ENCODE results near the gene HRC. TPM values are rescaled to one million over a fixed set of nuclear protein-coding genes. Genes with fewer than 3 reads are reported as not detected.

HRC gene
- total RNA-seq, 1 donor from 2014 or later: 1.6 TPM

- Mint-ChIP-seq H3K27ac (no peak overlapping the region), H3K4me3 (ENCODE audit: low read depth) (no peak overlapping the region), H3K36me3 (ENCODE audit: insufficient read depth) (peaks cover 2% of the 10 kb centered on the region), H3K27me3 (peaks cover 39% of the 10 kb centered on the region), H3K4me1 (ENCODE audit: low read depth) (peaks cover 9% of the 10 kb centered on the region), H3K9me3 (ENCODE audit: low read depth) (peaks cover 2% of the 10 kb centered on the region)
- TF ChIP-seq CTCF (IDR thresholded peaks at IDR 0.05; ENCODE audit: unreplicated experiment): no peak
- DNase-seq (ENCODE audit: low spot score, unreplicated experiment): no peak
Observed at GRCh38 chr19:49141352-49141751, 13.8 kb downstream of the HRC start.

GRCh38 chr19:49140951-49141350 lies 14.2 kb downstream of the HRC start:
- no peak for TF ChIP-seq CTCF (IDR thresholded peaks at IDR 0.05; ENCODE audit: unreplicated experiment)
- peaks cover 7% of the 10 kb centered on the region for H3K4me1 Mint-ChIP-seq (ENCODE audit: low read depth)
- peaks cover 2% of the 10 kb centered on the region for H3K9me3 Mint-ChIP-seq (ENCODE audit: low read depth)
- H3K27ac Mint-ChIP-seq: peak overlapping the region; percentile 45
- H3K27me3 Mint-ChIP-seq: peaks cover 37% of the 10 kb centered on the region
- no peak overlapping the region for H3K4me3 Mint-ChIP-seq (ENCODE audit: low read depth)
- no peak for DNase-seq (ENCODE audit: low spot score, unreplicated experiment)
- H3K36me3 Mint-ChIP-seq (ENCODE audit: insufficient read depth): peaks cover 2% of the 10 kb centered on the region

- Mint-ChIP-seq H3K9me3 (ENCODE audit: low read depth) (peaks cover 2% of the 10 kb centered on the region), H3K4me3 (ENCODE audit: low read depth) (no peak overlapping the region), H3K36me3 (ENCODE audit: insufficient read depth) (peaks cover 2% of the 10 kb centered on the region), H3K27ac (no peak overlapping the region), H3K27me3 (peaks cover 36% of the 10 kb centered on the region), H3K4me1 (ENCODE audit: low read depth) (no peaks in the 10 kb centered on the region)
- no peak for DNase-seq (ENCODE audit: low spot score, unreplicated experiment)
- TF ChIP-seq CTCF (IDR thresholded peaks at IDR 0.05; ENCODE audit: unreplicated experiment): no peak
Observed at GRCh38 chr19:49136771-49137171, 18.4 kb downstream of the HRC start.

GRCh38 chr19:49135686-49136085 lies 19.5 kb downstream of the HRC start:
- Mint-ChIP-seq H3K9me3 (ENCODE audit: low read depth) (peaks cover 2% of the 10 kb centered on the region), H3K27me3 (peaks cover 29% of the 10 kb centered on the region), H3K4me1 (ENCODE audit: low read depth) (no peaks in the 10 kb centered on the region), H3K36me3 (ENCODE audit: insufficient read depth) (peaks cover 2% of the 10 kb centered on the region), H3K27ac (no peak overlapping the region), H3K4me3 (ENCODE audit: low read depth) (no peak overlapping the region)
- no peak for DNase-seq (ENCODE audit: low spot score, unreplicated experiment)
- TF ChIP-seq CTCF (IDR thresholded peaks at IDR 0.05; ENCODE audit: unreplicated experiment): no peak

- peaks cover 2% of the 10 kb centered on the region for H3K9me3 Mint-ChIP-seq (ENCODE audit: low read depth)
- no peak for TF ChIP-seq CTCF (IDR thresholded peaks at IDR 0.05; ENCODE audit: unreplicated experiment)
- peaks cover 2% of the 10 kb centered on the region for H3K36me3 Mint-ChIP-seq (ENCODE audit: insufficient read depth)
- H3K27ac Mint-ChIP-seq: no peak overlapping the region
- H3K4me3 Mint-ChIP-seq (ENCODE audit: low read depth): peak overlapping the region; percentile 24
- DNase-seq (ENCODE audit: low spot score, unreplicated experiment): no peak
- H3K27me3 Mint-ChIP-seq: peaks cover 34% of the 10 kb centered on the region
- H3K4me1 Mint-ChIP-seq (ENCODE audit: low read depth): no peaks in the 10 kb centered on the region
Observed at GRCh38 chr19:49133621-49134454, 21.4 kb downstream of the HRC start.
